ENCODE results near the gene TIMP1. TPM values are rescaled to one million over a fixed set of nuclear protein-coding genes. Genes with fewer than 3 reads are reported as not detected.

Gene TIMP1
- total and polyA plus RNA-seq, 10 of the 15 experiments (the other 5 are each of a cell fraction or from before 2014, with no cell fraction given): 101 to 341 (median 134) TPM

- TF ChIP-seq CUX1 (IDR thresholded peaks at IDR 0.05; ENCODE audit: insufficient replicate concordance, low read depth, low read length) (no peak), CREM (IDR thresholded peaks at IDR 0.05; ENCODE audit: low read depth) (no peak), CBFB (IDR thresholded peaks at IDR 0.05; ENCODE audit: low read depth) (no peak), ZNF384 (IDR thresholded peaks at IDR 0.05; ENCODE audit: borderline replicate concordance, low read depth, low read length) (no peak), RUNX3 (IDR thresholded peaks at IDR 0.05; ENCODE audit: low read length) (no peak; the same call in 1 of the 2 replicates), KAT2A (conservative IDR thresholded peaks at IDR 0.05; ENCODE audit: control insufficient read depth, low read depth, low read length) (no peak), ZNF217 (IDR thresholded peaks at IDR 0.05) (no peak), ELK1 (IDR thresholded peaks at IDR 0.05; ENCODE audit: low read depth, low read length) (no peak), NFYA (IDR thresholded peaks at IDR 0.05; ENCODE audit: borderline replicate concordance, low read depth, low read length) (no peak), LARP7 (IDR thresholded peaks at IDR 0.05) (no peak), NBN (IDR thresholded peaks at IDR 0.05) (peak; percentile 53), SIX5 (IDR thresholded peaks at IDR 0.05; ENCODE audit: low read depth, low read length, severe bottlenecking) (no peak), KDM1A (IDR thresholded peaks at IDR 0.05; ENCODE audit: borderline replicate concordance) (no peak), RELA (IDR thresholded peaks at IDR 0.05; ENCODE audit: borderline replicate concordance, partially characterized antibody) (peak; percentile 61), YY1 (IDR thresholded peaks at IDR 0.05; ENCODE audit: low read depth, low read length) (peak; percentile 68), EGR1 (IDR thresholded peaks at IDR 0.05; ENCODE audit: borderline replicate concordance in 1 of 2, low read depth in 2 of 2, low read length in 2 of 2) (no peak), PRDM15 (CRISPR knock-in tag; IDR thresholded peaks at IDR 0.05) (no peak), MLLT1 (IDR thresholded peaks at IDR 0.05) (no peak), NFXL1 (IDR thresholded peaks at IDR 0.05; ENCODE audit: borderline replicate concordance) (no peak), MTA3 (IDR thresholded peaks at IDR 0.05; ENCODE audit: borderline replicate concordance, low read length) (no peak), EED (IDR thresholded peaks at IDR 0.05; ENCODE audit: low read depth) (no peak), HDGF (IDR thresholded peaks at IDR 0.05) (no peak)
These were observed 46.7 kb downstream of the TIMP1 start (continued) for GRCh38 chrX:47628982-47629381.

Measured in GM12878 (cell line).